ENCODE measurements around the gene MRS2. TPM values are rescaled to one million over a fixed set of nuclear protein-coding genes. Genes with fewer than 3 reads are reported as not detected.
"Not testable (repeated sequence)": the region's sequence is repeated elsewhere in the genome, so short reads cannot be mapped to it uniquely, and the experiment has no call there.

The MRS2 gene
- total RNA-seq, 1 experiment from 2014 or later, result 26.0 TPM

DNA sequence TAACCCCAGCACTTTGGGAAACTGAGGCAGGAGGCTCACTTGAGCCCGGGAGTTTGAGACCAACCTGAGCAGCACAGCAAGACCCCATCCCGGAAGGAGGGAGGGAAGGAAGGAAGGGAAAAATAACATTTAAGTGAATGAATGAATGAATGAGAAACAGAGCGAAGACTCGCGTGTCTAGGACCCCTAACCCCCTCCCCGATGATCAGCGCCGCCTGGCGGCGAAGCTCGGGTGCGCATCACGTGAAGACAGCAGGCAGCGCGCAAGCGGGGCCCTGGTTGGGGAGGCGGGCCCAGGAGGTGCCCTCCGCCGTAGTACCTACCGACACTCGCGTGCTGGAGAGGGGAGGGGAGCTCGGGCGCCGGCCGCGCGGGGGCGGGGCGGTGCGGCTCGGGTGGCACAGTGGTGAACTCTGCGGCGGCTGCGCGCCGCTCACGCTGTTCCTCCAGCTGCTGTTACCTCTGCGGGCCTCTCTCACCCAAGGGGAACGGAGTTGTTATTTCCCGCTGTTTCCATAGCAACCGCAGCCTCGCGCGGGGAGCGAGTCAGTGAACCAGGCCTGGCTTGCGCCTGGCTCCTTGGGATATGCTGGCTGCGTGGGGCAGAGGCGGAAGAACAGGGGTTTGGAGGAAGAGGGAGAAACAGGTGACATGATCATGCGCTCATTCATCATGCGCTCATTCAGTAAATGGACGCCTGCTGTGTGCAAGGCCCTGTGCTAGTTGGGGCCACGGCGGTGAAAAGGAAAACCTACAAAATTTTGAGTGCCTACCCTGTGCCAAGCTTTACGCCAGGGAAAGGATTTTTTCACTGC, 42.9 kb upstream of the MRS2 start:
- H3K27me3 ChIP-seq (ENCODE audit: control insufficient read depth, insufficient read depth, low read length), result peaks cover 14% of the 10 kb centered on the region
- H3K9me3 ChIP-seq (ENCODE audit: control insufficient read depth, insufficient read depth, low read depth, low read length), result no peaks in the 10 kb centered on the region
- 0 out of 2 replicates have a peak overlapping the region, but pooled peaks have one; percentile 36 for H3K27ac ChIP-seq (ENCODE audit: low read length)
- intact Hi-C loops (cut with micrococcal nuclease; ENCODE audit: unreplicated experiment) (loop anchor here (2.0 kb wide), 1 partner anchor 43 kb away; the partner anchor contains the start of gene MRS2), in situ Hi-C loops (cut with HindIII; ENCODE audit: low pct_unique_long_range_greater_than_20kb, low sequenced_read_pairs) (no loop called here)
- H3K36me3 ChIP-seq (ENCODE audit: control insufficient read depth, insufficient read depth, low read length), result no peaks in the 10 kb centered on the region
- ChIA-PET CTCF (interaction anchor here (0.6 to 1.3 kb wide), 2 partner anchors 58 to 77 kb away, joined by 5 read pairs; no protein-coding TSS in a partner anchor), POLR2A (no interaction called here)
- H3K4me3 ChIP-seq (ENCODE audit: low read depth in 2 of 2, low read length in 2 of 2), result peak overlapping the region; percentile 48 to 61
- DNase-seq (ENCODE audit: low read depth, low spot score), result peak; percentile 54
- TF ChIP-seq SIN3A (IDR thresholded peaks at IDR 0.05; ENCODE audit: borderline replicate concordance, insufficient read depth, low read depth, low read length) (no peak), POLR2AphosphoS5 (IDR thresholded peaks at IDR 0.05; ENCODE audit: low read depth, low read length) (no peak), TCF7L2 (IDR thresholded peaks at IDR 0.05; ENCODE audit: low read depth, low read length) (no peak)
- TF ChIP-seq, protein P1, sequence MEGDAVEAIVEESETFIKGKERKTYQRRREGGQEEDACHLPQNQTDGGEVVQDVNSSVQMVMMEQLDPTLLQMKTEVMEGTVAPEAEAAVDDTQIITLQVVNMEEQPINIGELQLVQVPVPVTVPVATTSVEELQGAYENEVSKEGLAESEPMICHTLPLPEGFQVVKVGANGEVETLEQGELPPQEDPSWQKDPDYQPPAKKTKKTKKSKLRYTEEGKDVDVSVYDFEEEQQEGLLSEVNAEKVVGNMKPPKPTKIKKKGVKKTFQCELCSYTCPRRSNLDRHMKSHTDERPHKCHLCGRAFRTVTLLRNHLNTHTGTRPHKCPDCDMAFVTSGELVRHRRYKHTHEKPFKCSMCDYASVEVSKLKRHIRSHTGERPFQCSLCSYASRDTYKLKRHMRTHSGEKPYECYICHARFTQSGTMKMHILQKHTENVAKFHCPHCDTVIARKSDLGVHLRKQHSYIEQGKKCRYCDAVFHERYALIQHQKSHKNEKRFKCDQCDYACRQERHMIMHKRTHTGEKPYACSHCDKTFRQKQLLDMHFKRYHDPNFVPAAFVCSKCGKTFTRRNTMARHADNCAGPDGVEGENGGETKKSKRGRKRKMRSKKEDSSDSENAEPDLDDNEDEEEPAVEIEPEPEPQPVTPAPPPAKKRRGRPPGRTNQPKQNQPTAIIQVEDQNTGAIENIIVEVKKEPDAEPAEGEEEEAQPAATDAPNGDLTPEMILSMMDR (IDR thresholded peaks at IDR 0.05), result peak; percentile 95
- TF ChIP-seq, protein P2, sequence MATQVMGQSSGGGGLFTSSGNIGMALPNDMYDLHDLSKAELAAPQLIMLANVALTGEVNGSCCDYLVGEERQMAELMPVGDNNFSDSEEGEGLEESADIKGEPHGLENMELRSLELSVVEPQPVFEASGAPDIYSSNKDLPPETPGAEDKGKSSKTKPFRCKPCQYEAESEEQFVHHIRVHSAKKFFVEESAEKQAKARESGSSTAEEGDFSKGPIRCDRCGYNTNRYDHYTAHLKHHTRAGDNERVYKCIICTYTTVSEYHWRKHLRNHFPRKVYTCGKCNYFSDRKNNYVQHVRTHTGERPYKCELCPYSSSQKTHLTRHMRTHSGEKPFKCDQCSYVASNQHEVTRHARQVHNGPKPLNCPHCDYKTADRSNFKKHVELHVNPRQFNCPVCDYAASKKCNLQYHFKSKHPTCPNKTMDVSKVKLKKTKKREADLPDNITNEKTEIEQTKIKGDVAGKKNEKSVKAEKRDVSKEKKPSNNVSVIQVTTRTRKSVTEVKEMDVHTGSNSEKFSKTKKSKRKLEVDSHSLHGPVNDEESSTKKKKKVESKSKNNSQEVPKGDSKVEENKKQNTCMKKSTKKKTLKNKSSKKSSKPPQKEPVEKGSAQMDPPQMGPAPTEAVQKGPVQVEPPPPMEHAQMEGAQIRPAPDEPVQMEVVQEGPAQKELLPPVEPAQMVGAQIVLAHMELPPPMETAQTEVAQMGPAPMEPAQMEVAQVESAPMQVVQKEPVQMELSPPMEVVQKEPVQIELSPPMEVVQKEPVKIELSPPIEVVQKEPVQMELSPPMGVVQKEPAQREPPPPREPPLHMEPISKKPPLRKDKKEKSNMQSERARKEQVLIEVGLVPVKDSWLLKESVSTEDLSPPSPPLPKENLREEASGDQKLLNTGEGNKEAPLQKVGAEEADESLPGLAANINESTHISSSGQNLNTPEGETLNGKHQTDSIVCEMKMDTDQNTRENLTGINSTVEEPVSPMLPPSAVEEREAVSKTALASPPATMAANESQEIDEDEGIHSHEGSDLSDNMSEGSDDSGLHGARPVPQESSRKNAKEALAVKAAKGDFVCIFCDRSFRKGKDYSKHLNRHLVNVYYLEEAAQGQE (IDR thresholded peaks at IDR 0.05; ENCODE audit: insufficient read depth in 1 of 2, low read depth in 2 of 2, low read length in 1 of 2), result no peak
- H3K4me1 ChIP-seq (ENCODE audit: control insufficient read depth, insufficient read depth, low read length), result 0 out of 2 replicates have a peak, but pooled peaks cover 2% of the 10 kb centered on the region
- ATAC-seq, result peak; percentile 94
- no TSS peak for BruUV-seq (replicated peaks)

DNA sequence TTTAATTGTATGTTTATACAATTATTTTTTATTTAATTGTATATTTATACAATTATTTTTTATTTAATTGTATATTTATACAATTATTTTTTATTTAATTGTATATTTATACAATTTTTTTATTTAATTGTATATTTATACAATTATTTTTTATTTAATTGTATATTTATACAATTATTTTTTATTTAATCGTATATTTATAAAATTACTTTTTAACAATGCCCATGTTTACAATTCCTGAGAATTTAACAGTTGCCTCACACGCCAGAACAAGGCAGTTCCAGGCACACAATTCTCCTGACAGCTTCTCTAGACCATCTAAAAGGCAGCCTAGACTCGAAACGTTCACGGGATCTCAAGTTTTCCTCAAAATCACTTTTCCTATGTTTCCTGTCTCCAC, 40.4 kb upstream of the MRS2 start:
- POLR2A ChIA-PET; BruUV-seq (replicated peaks): not testable (repeated sequence)

DNA sequence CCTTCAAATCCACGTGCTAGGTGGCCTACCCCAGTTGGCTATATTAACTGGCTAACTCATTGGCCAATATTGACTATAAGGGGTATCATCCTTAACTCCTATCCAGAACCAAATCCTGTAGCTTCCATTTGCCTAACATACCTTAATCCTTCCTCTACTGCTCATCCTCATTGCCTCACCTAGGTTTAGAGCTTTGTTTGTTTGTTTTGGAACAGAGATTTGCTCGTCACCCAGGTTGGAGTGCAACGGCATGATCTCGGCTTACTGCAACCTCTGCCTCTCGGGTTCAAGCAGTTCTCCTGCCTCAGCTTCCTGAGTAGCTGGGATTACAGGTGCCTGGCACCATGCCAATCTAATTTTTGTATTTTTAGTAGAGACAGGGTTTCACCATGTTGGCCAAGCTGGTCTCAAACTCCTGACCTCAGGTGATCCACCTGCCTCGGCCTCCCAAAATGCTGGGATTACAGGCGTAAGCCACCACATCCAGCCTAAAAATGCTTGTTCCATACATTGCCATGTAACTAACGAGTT, 37.6 kb upstream of the MRS2 start:
- H3K36me3 ChIP-seq (ENCODE audit: control insufficient read depth, insufficient read depth, low read length); H3K4me1 ChIP-seq (ENCODE audit: control insufficient read depth, insufficient read depth, low read length); POLR2A ChIA-PET; H3K27me3 ChIP-seq (ENCODE audit: control insufficient read depth, insufficient read depth, low read length); intact Hi-C loops (cut with micrococcal nuclease; ENCODE audit: unreplicated experiment); DNase-seq (ENCODE audit: low read depth, low spot score); ATAC-seq; H3K27ac ChIP-seq (ENCODE audit: low read length); in situ Hi-C loops (cut with HindIII; ENCODE audit: low pct_unique_long_range_greater_than_20kb, low sequenced_read_pairs); H3K9me3 ChIP-seq (ENCODE audit: control insufficient read depth, insufficient read depth, low read depth, low read length); H3K4me3 ChIP-seq (ENCODE audit: low read depth in 2 of 2, low read length in 2 of 2); BruUV-seq (replicated peaks): not testable (repeated sequence)
- CTCF ChIA-PET, result interaction anchor here (0.5 kb wide), 1 partner anchor 434 kb away, joined by 3 read pairs; no protein-coding TSS in a partner anchor

More for the DNA sequence above, 40.4 kb upstream of the MRS2 start:
- ATAC-seq; H3K36me3 ChIP-seq (ENCODE audit: control insufficient read depth, insufficient read depth, low read length); H3K4me3 ChIP-seq (ENCODE audit: low read depth in 2 of 2, low read length in 2 of 2); H3K27me3 ChIP-seq (ENCODE audit: control insufficient read depth, insufficient read depth, low read length); DNase-seq (ENCODE audit: low read depth, low spot score); H3K27ac ChIP-seq (ENCODE audit: low read length); H3K9me3 ChIP-seq (ENCODE audit: control insufficient read depth, insufficient read depth, low read depth, low read length); intact Hi-C loops (cut with micrococcal nuclease; ENCODE audit: unreplicated experiment); in situ Hi-C loops (cut with HindIII; ENCODE audit: low pct_unique_long_range_greater_than_20kb, low sequenced_read_pairs); H3K4me1 ChIP-seq (ENCODE audit: control insufficient read depth, insufficient read depth, low read length): not testable (repeated sequence)
- CTCF ChIA-PET, result interaction anchor here (1.1 kb wide), 1 partner anchor 79 kb away, joined by 4 read pairs; no protein-coding TSS in a partner anchor
